Type B pancreatic cell (in vitro differentiated cells): ENCODE data around the gene TYROBP. TPM values are rescaled to one million over a fixed set of nuclear protein-coding genes. Genes with fewer than 3 reads are reported as not detected.

ENCODE experiments used
- DNase-seq: peaks from one replicate; pipeline ENCODE4 v3.0.0; 2021; ENCODE audit warnings: mixed read lengths; ENCODE audit not compliant: unreplicated experiment; ENCODE audit errors: extremely low spot score
- H3K27ac Mint-ChIP-seq: 2 replicates; pipeline ENCODE4 v1.8.0; 2021; ENCODE audit warnings: mild to moderate bottlenecking, mixed read lengths
- H3K27me3 Mint-ChIP-seq: 2 replicates; pipeline ENCODE4 v1.8.0; 2021; ENCODE audit warnings: mixed read lengths
- H3K36me3 Mint-ChIP-seq: 2 replicates; pipeline ENCODE4 v1.8.0; 2021; ENCODE audit warnings: mixed read lengths
- H3K4me1 Mint-ChIP-seq: one replicate; pipeline ENCODE4 v1.8.0; 2021; ENCODE audit warnings: mixed read lengths; ENCODE audit not compliant: unreplicated experiment
- H3K4me3 Mint-ChIP-seq: 2 replicates; pipeline ENCODE4 v1.8.0; 2021; ENCODE audit warnings: mild to moderate bottlenecking, mixed read lengths
- H3K9me3 Mint-ChIP-seq: 2 replicates; pipeline ENCODE4 v1.8.0; 2021; ENCODE audit warnings: mixed read lengths
- total RNA-seq: library from RNA; stranded (reverse); gene quantifications from 2 replicates; pipeline ENCODE4 v1.2.1, GENCODE V29; 2021; ENCODE audit warnings: low replicate concordance
- TF ChIP-seq, protein P1 (sequence below): fragments of 200-600 bp; sonication (generic); conservative IDR thresholded peaks from 2 replicates; pipeline ENCODE4 v1.5.0; 2021; ENCODE audit warnings: antibody characterized with exemption, mild to moderate bottlenecking

The TYROBP gene
- total RNA-seq, 1 donor from 2014 or later: not detected

- Mint-ChIP-seq H3K4me1 (peaks cover 18% of the 10 kb centered on the region), H3K27ac (peak within 1 kb of the TSS; percentile 21), H3K4me3 (peak within 1 kb of the TSS; percentile 88), H3K9me3 (no peaks in the 10 kb centered on the region), H3K27me3 (peaks cover 23% of the 10 kb centered on the region), H3K36me3 (no peaks in the 10 kb centered on the region)
- peak; percentile 80 for DNase-seq
- TF ChIP-seq, protein P1, sequence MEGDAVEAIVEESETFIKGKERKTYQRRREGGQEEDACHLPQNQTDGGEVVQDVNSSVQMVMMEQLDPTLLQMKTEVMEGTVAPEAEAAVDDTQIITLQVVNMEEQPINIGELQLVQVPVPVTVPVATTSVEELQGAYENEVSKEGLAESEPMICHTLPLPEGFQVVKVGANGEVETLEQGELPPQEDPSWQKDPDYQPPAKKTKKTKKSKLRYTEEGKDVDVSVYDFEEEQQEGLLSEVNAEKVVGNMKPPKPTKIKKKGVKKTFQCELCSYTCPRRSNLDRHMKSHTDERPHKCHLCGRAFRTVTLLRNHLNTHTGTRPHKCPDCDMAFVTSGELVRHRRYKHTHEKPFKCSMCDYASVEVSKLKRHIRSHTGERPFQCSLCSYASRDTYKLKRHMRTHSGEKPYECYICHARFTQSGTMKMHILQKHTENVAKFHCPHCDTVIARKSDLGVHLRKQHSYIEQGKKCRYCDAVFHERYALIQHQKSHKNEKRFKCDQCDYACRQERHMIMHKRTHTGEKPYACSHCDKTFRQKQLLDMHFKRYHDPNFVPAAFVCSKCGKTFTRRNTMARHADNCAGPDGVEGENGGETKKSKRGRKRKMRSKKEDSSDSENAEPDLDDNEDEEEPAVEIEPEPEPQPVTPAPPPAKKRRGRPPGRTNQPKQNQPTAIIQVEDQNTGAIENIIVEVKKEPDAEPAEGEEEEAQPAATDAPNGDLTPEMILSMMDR: no peak
Observed at GRCh38 chr19:35868172-35868822, 39.8 kb downstream of the TYROBP start, which contains the start of gene APLP1. APLP1 (plus strand) TSS chr19:35868574; CDS start chr19:35868637, 63 bp downstream.

DNA sequence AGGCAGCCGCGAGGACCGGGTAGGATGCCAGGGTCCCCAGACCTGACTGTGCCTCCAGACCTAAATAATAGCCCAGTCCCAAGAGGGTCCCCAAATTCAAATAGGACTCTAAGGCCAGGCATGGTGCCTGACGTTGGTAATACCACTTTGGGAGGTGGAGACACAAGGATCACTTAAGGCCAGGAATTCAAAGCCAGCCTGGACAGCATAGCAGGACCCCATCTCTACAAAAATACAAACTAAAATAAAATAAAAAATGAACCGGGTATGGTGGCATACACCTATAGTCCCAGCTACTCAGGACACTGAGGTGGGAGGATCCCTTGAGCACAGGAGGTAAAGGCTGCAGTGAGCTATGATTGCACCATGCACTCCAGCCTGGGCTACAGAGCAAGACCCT lies 45.1 kb downstream of the TYROBP start:
- Mint-ChIP-seq H3K4me3 (no peak overlapping the region), H3K9me3 (no peaks in the 10 kb centered on the region), H3K27me3 (peaks cover 61% of the 10 kb centered on the region), H3K27ac (no peak overlapping the region), H3K36me3 (no peaks in the 10 kb centered on the region), H3K4me1 (peaks cover 11% of the 10 kb centered on the region)
- no peak for DNase-seq
- TF ChIP-seq, protein P1: no peak

DNA sequence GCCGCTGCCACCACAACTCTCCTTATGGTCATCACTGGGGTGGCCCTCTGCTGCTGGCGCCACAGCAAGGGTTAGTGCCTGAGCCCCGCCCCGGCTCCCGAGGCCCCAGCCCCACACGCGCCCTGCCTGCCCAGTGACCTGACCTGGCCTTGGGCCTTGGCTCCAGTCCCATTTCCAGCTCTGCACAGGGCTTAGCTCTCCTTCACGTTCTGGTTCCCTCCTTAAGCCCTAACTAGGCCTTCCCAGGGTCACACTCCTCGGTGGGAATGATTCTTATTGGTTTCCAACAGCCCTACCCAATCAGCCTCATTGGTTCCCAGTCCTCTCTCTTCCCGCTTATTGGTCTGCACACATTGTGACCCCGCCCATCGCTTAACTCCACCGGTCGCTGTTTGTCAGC lies 45.6 kb downstream of the TYROBP start:
- H3K27ac Mint-ChIP-seq: no peak overlapping the region
- DNase-seq: no peak
- H3K36me3 Mint-ChIP-seq: no peaks in the 10 kb centered on the region
- TF ChIP-seq, protein P1: no peak
- H3K9me3 Mint-ChIP-seq: no peaks in the 10 kb centered on the region
- H3K4me1 Mint-ChIP-seq: peaks cover 6% of the 10 kb centered on the region
- peaks cover 63% of the 10 kb centered on the region for H3K27me3 Mint-ChIP-seq
- no peak overlapping the region for H3K4me3 Mint-ChIP-seq

GRCh38 chr19:35861640-35862160 lies 46.4 kb downstream of the TYROBP start:
- DNase-seq: no peak

DNA sequence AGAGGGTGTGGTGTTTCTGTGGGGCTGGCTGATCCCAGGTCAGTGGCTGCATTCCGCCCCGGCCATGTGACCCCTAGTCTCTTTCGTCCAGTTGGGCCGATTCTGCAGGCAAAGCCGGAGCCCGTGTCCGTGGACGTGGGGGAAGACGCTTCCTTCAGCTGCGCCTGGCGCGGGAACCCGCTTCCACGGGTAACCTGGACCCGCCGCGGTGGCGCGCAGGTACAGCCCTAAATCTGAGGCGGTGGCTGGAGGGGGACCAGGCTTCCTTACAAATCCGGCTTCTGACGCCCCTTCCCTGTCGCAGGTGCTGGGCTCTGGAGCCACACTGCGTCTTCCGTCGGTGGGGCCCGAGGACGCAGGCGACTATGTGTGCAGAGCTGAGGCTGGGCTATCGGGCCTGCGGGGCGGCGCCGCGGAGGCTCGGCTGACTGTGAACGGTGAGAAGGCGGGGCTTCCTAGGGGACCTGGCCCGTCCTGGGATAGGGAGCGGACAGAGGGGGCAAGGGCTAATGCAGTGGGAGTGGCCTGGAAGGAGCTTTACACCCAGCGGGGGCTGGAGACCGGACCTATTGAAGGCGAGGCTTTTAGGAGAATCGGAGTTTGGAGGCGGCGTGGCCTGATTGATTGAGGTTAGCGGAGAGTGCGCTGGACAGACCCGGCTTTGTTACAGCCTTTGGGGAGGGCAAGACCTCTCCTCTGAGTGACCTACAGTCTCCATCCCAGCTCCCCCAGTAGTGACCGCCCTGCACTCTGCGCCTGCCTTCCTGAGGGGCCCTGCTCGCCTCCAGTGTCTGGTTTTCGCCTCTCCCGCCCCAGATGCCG lies 47.1 kb downstream of the TYROBP start:
- H3K4me3 Mint-ChIP-seq: peak overlapping the region; percentile 81

More at GRCh38 chr19:35861640-35862160, 46.4 kb downstream of the TYROBP start:
- H3K36me3 Mint-ChIP-seq: no peaks in the 10 kb centered on the region
- H3K4me1 Mint-ChIP-seq: peaks cover 6% of the 10 kb centered on the region
- no peaks in the 10 kb centered on the region for H3K9me3 Mint-ChIP-seq
- TF ChIP-seq, protein P1: no peak
- H3K4me3 Mint-ChIP-seq: peak overlapping the region; percentile 81
- peaks cover 67% of the 10 kb centered on the region for H3K27me3 Mint-ChIP-seq
- H3K27ac Mint-ChIP-seq: no peak overlapping the region

More for the DNA sequence above, 47.1 kb downstream of the TYROBP start:
- H3K27ac Mint-ChIP-seq: no peak overlapping the region
- H3K36me3 Mint-ChIP-seq: no peaks in the 10 kb centered on the region
- H3K27me3 Mint-ChIP-seq: peaks cover 64% of the 10 kb centered on the region
- no peaks in the 10 kb centered on the region for H3K9me3 Mint-ChIP-seq
- TF ChIP-seq, protein P1: no peak
- no peak for DNase-seq
- H3K4me1 Mint-ChIP-seq: peaks cover 6% of the 10 kb centered on the region
